ENCODE results near the gene LAT. TPM values are rescaled to one million over a fixed set of nuclear protein-coding genes. Genes with fewer than 3 reads are reported as not detected.
A peak's percentile ranks its signal among the peaks of the same experiment; 100 is the strongest.

LAT gene
- total RNA-seq, 1 donor from 2014 or later: 3.3 TPM

GRCh38 chr16:28943281-28943680 lies 41.6 kb upstream of the LAT start:
- Histone ChIP-seq H3K27ac (ENCODE audit: low read depth, low read length) (no peak overlapping the region), H3K4me2 (ENCODE audit: low read length) (no peak overlapping the region), H3K4me3 (ENCODE audit: insufficient read depth, low read depth, low read length) (no peak overlapping the region), H3K9me3 (ENCODE audit: insufficient read depth, low read depth, low read length) (no peaks in the 10 kb centered on the region), H3K4me1 (ENCODE audit: insufficient read depth, low read length) (peaks cover 7% of the 10 kb centered on the region), H3K79me2 (ENCODE audit: insufficient read depth, low read length) (no peaks in the 10 kb centered on the region), H2AFZ (ENCODE audit: low read depth, low read length) (no peak overlapping the region), H3K27me3 (ENCODE audit: insufficient read depth, low read length) (no peaks in the 10 kb centered on the region), H3K36me3 (ENCODE audit: insufficient read depth, low read length) (no peaks in the 10 kb centered on the region), H4K20me1 (ENCODE audit: insufficient read depth, low read length) (no peaks in the 10 kb centered on the region), H3K9ac (ENCODE audit: low read length) (no peak overlapping the region)
- H3K27ac Mint-ChIP-seq (ENCODE audit: unreplicated experiment): no peak overlapping the region
- no peak for DNase-seq (ENCODE audit: low read depth)
- no peaks in the 10 kb centered on the region for H3K36me3 Mint-ChIP-seq (ENCODE audit: low read depth, unreplicated experiment)
- FAIRE-seq: no peak
- H3K4me1 Mint-ChIP-seq (ENCODE audit: low read depth, unreplicated experiment): no peaks in the 10 kb centered on the region
- H3K4me3 Mint-ChIP-seq (ENCODE audit: unreplicated experiment): no peak overlapping the region
- peaks cover 12% of the 10 kb centered on the region for H3K27me3 Mint-ChIP-seq (ENCODE audit: low read depth, unreplicated experiment)
- no peaks in the 10 kb centered on the region for H3K9me3 Mint-ChIP-seq (ENCODE audit: unreplicated experiment)
- no peak for TF ChIP-seq CTCF (IDR thresholded peaks at IDR 0.05; ENCODE audit: insufficient read depth, low read depth, low read length)
- no peak for TF ChIP-seq EZH2 (IDR thresholded peaks at IDR 0.05; ENCODE audit: insufficient read depth, low read length)

- no peak for DNase-seq (ENCODE audit: low read depth)
- Histone ChIP-seq H3K27me3 (ENCODE audit: insufficient read depth, low read length) (no peaks in the 10 kb centered on the region), H3K79me2 (ENCODE audit: insufficient read depth, low read length) (peaks cover 9% of the 10 kb centered on the region), H3K4me3 (ENCODE audit: insufficient read depth, low read depth, low read length) (no peak overlapping the region), H2AFZ (ENCODE audit: low read depth, low read length) (no peak overlapping the region), H3K9me3 (ENCODE audit: insufficient read depth, low read depth, low read length) (no peaks in the 10 kb centered on the region), H3K36me3 (ENCODE audit: insufficient read depth, low read length) (no peaks in the 10 kb centered on the region), H3K27ac (ENCODE audit: low read depth, low read length) (no peak overlapping the region), H3K4me2 (ENCODE audit: low read length) (no peak overlapping the region), H4K20me1 (ENCODE audit: insufficient read depth, low read length) (peaks cover 2% of the 10 kb centered on the region), H3K9ac (ENCODE audit: low read length) (no peak overlapping the region), H3K4me1 (ENCODE audit: insufficient read depth, low read length) (peaks cover 9% of the 10 kb centered on the region)
- H3K27ac Mint-ChIP-seq (ENCODE audit: unreplicated experiment): no peak overlapping the region
- FAIRE-seq: no peak
- H3K36me3 Mint-ChIP-seq (ENCODE audit: low read depth, unreplicated experiment): no peaks in the 10 kb centered on the region
- no peak overlapping the region for H3K4me3 Mint-ChIP-seq (ENCODE audit: unreplicated experiment)
- H3K9me3 Mint-ChIP-seq (ENCODE audit: unreplicated experiment): no peaks in the 10 kb centered on the region
- H3K4me1 Mint-ChIP-seq (ENCODE audit: low read depth, unreplicated experiment): peaks cover 2% of the 10 kb centered on the region
- peaks cover 7% of the 10 kb centered on the region for H3K27me3 Mint-ChIP-seq (ENCODE audit: low read depth, unreplicated experiment)
- TF ChIP-seq EZH2 (IDR thresholded peaks at IDR 0.05; ENCODE audit: insufficient read depth, low read length): no peak
- TF ChIP-seq CTCF (IDR thresholded peaks at IDR 0.05; ENCODE audit: insufficient read depth, low read depth, low read length): no peak
These were observed 38.2 kb upstream of the LAT start for GRCh38 chr16:28946681-28947080.

GRCh38 chr16:28950648-28951409 lies 34.0 kb upstream of the LAT start, which contains the start of gene NFATC2IP:
NFATC2IP (plus strand) TSS chr16:28950937; CDS start chr16:28951012, 75 bp downstream.
- H2AFZ ChIP-seq (ENCODE audit: low read depth, low read length): peak within 1 kb of the TSS; percentile 86
- Mint-ChIP-seq H3K36me3 (ENCODE audit: low read depth, unreplicated experiment) (peaks cover 3% of the 10 kb centered on the region), H3K4me3 (ENCODE audit: unreplicated experiment) (peak within 1 kb of the TSS; percentile 90), H3K27me3 (ENCODE audit: low read depth, unreplicated experiment) (peaks cover 5% of the 10 kb centered on the region), H3K4me1 (ENCODE audit: low read depth, unreplicated experiment) (peaks cover 5% of the 10 kb centered on the region), H3K27ac (ENCODE audit: unreplicated experiment) (peak within 1 kb of the TSS; percentile 68), H3K9me3 (ENCODE audit: unreplicated experiment) (no peaks in the 10 kb centered on the region)
- H3K9me3 ChIP-seq (ENCODE audit: insufficient read depth, low read depth, low read length): no peaks in the 10 kb centered on the region
- DNase-seq (ENCODE audit: low read depth): peak; percentile 99
- H3K27me3 ChIP-seq (ENCODE audit: insufficient read depth, low read length): no peaks in the 10 kb centered on the region
- peak; percentile 26 for FAIRE-seq
- H3K36me3 ChIP-seq (ENCODE audit: insufficient read depth, low read length): peaks cover 19% of the 10 kb centered on the region
- peak within 1 kb of the TSS; percentile 53 for H3K27ac ChIP-seq (ENCODE audit: low read depth, low read length)
- H3K9ac ChIP-seq (ENCODE audit: low read length): peak within 1 kb of the TSS; percentile 82
- H3K4me3 ChIP-seq (ENCODE audit: insufficient read depth, low read depth, low read length): peak within 1 kb of the TSS; percentile 71
- no peak for TF ChIP-seq EZH2 (IDR thresholded peaks at IDR 0.05; ENCODE audit: insufficient read depth, low read length)
- no peak for TF ChIP-seq CTCF (IDR thresholded peaks at IDR 0.05; ENCODE audit: insufficient read depth, low read depth, low read length)
- peaks cover 10% of the 10 kb centered on the region for H4K20me1 ChIP-seq (ENCODE audit: insufficient read depth, low read length)
- peaks cover 27% of the 10 kb centered on the region for H3K79me2 ChIP-seq (ENCODE audit: insufficient read depth, low read length)
- peaks cover 10% of the 10 kb centered on the region for H3K4me1 ChIP-seq (ENCODE audit: insufficient read depth, low read length)
- H3K4me2 ChIP-seq (ENCODE audit: low read length): peak within 1 kb of the TSS; percentile 94
